HepG2 (cell line): ENCODE data around the gene PET100. TPM values are rescaled to one million over a fixed set of nuclear protein-coding genes. Genes with fewer than 3 reads are reported as not detected.

Source experiments
- ARID2 ChIP-seq: sonication (generic); formaldehyde crosslinking; IDR thresholded peaks from 2 replicates; pipeline ENCODE4 v1.8.1; 2022; ENCODE audit warnings: mild to moderate bottlenecking, missing genetic modification reagents, borderline replicate concordance
- DBP ChIP-seq: sonication (generic); formaldehyde crosslinking; IDR thresholded peaks from 2 replicates; pipeline ENCODE4 v1.4.0; 2020; ENCODE audit warnings: missing genetic modification reagents; ENCODE audit errors: not compliant biosample characterization
- ETV6 ChIP-seq: sonication (generic); formaldehyde crosslinking; conservative IDR thresholded peaks from 2 replicates; pipeline ENCODE4 v1.4.0; 2020; ENCODE audit warnings: missing genetic modification reagents
- HBP1 ChIP-seq: IDR thresholded peaks from 2 replicates; pipeline ENCODE4 v1.6.1; 2016; ENCODE audit warnings: low read depth, control low read depth
- HNF4G ChIP-seq, 2 experiments: sonication (generic) in 1 of 2; formaldehyde crosslinking in 1 of 2; IDR thresholded peaks; 2 replicates each; pipeline versions ENCODE4 v1.4.0 to v1.6.1; 2011 to 2020; ENCODE audit warnings: borderline replicate concordance in 2 of 2, low read depth in 2 of 2, mild to moderate bottlenecking in 2 of 2, low read length in 1 of 2, missing genetic modification reagents in 1 of 2, moderate library complexity in 1 of 2
- HNRNPL ChIP-seq: fragments of 200-400 bp; formaldehyde crosslinking; IDR thresholded peaks from 2 replicates; pipeline ENCODE4 v1.6.1; 2017; ENCODE audit warnings: mild to moderate bottlenecking, low read depth, low read length
- LRRFIP1 ChIP-seq: sonication (generic); formaldehyde crosslinking; conservative IDR thresholded peaks from 2 replicates; pipeline ENCODE4 v1.4.0; 2020; ENCODE audit warnings: missing genetic modification reagents
- RBFOX2 ChIP-seq: fragments of 200-400 bp; formaldehyde crosslinking; IDR thresholded peaks from 2 replicates; pipeline ENCODE4 v1.6.1; 2017; ENCODE audit warnings: low read depth, mild to moderate bottlenecking, low read length
- RBM22 ChIP-seq: fragments of 200-400 bp; formaldehyde crosslinking; optimal IDR thresholded peaks from 2 replicates; pipeline ENCODE3; 2017; ENCODE audit warnings: mild to moderate bottlenecking, low read length, moderate library complexity
- SIX1 ChIP-seq: sonication (generic); formaldehyde crosslinking; IDR thresholded peaks from 2 replicates; pipeline ENCODE4 v1.4.0; 2020; ENCODE audit warnings: missing genetic modification reagents, borderline replicate concordance
- SRY ChIP-seq: sonication (generic); formaldehyde crosslinking; IDR thresholded peaks from 2 replicates; pipeline ENCODE4 v1.8.0; 2022; ENCODE audit warnings: mild to moderate bottlenecking, missing genetic modification reagents
- SSRP1 ChIP-seq: IDR thresholded peaks from 2 replicates; pipeline ENCODE4 v1.6.1; 2016; ENCODE audit warnings: control low read depth
- TAF15 ChIP-seq: fragments of 200-400 bp; formaldehyde crosslinking; IDR thresholded peaks from one replicate; pipeline ENCODE4 v1.6.1; 2018; ENCODE audit warnings: mild to moderate bottlenecking, low read depth, low read length; ENCODE audit not compliant: poor library complexity, severe bottlenecking
- WIZ ChIP-seq: sonication (generic); formaldehyde crosslinking; IDR thresholded peaks from 2 replicates; pipeline ENCODE4 v1.5.1; 2020; ENCODE audit warnings: mild to moderate bottlenecking, missing genetic modification reagents
- ZBTB4 ChIP-seq: sonication (generic); formaldehyde crosslinking; IDR thresholded peaks from 2 replicates; pipeline ENCODE4 v1.4.0; 2020; ENCODE audit warnings: missing genetic modification reagents, mild to moderate bottlenecking, borderline replicate concordance
- ZNF3 ChIP-seq: IDR thresholded peaks from 2 replicates; pipeline ENCODE4 v1.7.0; 2017; ENCODE audit warnings: inconsistent platforms
- ZNF333 ChIP-seq: sonication (generic); formaldehyde crosslinking; IDR thresholded peaks from 2 replicates; pipeline ENCODE4 v1.4.0; 2020; ENCODE audit warnings: mild to moderate bottlenecking, missing genetic modification reagents, borderline replicate concordance
- ZNF34 ChIP-seq: sonication (generic); formaldehyde crosslinking; IDR thresholded peaks from 2 replicates; pipeline ENCODE4 v1.4.0; 2020; ENCODE audit warnings: mild to moderate bottlenecking, missing genetic modification reagents, borderline replicate concordance
- polyA plus RNA-seq, 8 experiments: library from polyadenylated mRNA; depleted of rRNA in 3 of 8; stranded (reverse) in 7 of 8; unstranded in 1 of 8; fragments of >200 nt; fragmentation: Illumina TruSeq in 4 of 8; extraction: Trizol in 4 of 8; gene quantifications; 2 replicates each; pipeline versions ENCODE4 v1.2.1 to v1.2.3, GENCODE V29; 2011 to 2016; ENCODE audit warnings: low read depth in 4 of 8, missing spikeins in 1 of 8, mixed read lengths in 1 of 8; ENCODE audit not compliant: insufficient read depth in 1 of 8
- total RNA-seq, 5 experiments: library from RNA; depleted of rRNA; stranded (reverse); fragments of >200 nt; fragmentation: Illumina TruSeq; extraction: Trizol; gene quantifications; 2 replicates each; pipeline ENCODE4 v1.2.3, GENCODE V29; 2016; ENCODE audit warnings: low read depth in 1 of 5

The PET100 gene
- total and polyA plus RNA-seq, 2 of the 13 experiments (the other 11 are each of a cell fraction or from before 2014, with no cell fraction given) = 22.3 to 66.5 TPM

- TF ChIP-seq ZBTB4 (CRISPR knock-in tag) (0 out of 2 replicates have a peak, but pooled peaks have one; percentile 28), SRY (CRISPR knock-in tag) (no peak), SIX1 (CRISPR knock-in tag) (no peak), ETV6 (CRISPR knock-in tag) (no peak), HNF4G (IDR thresholded peaks at IDR 0.05; ENCODE audit: borderline replicate concordance, low read depth, low read length) (no peak), HNF4G (CRISPR knock-in tag; IDR thresholded peaks at IDR 0.05; ENCODE audit: borderline replicate concordance, low read depth) (no peak), ZNF34 (no peak), HBP1 (CRISPR knock-in tag) (no peak), RBM22 (peak; percentile 88), ARID2 (no peak), ZNF333 (CRISPR knock-in tag) (no peak), SSRP1 (peak; percentile 19; the same call in 1 of the 2 replicates), HNRNPL (0 out of 2 replicates have a peak, but pooled peaks have one; percentile 17), DBP (CRISPR knock-in tag) (no peak), ZNF3 (CRISPR knock-in tag) (no peak), LRRFIP1 (CRISPR knock-in tag) (no peak), WIZ (CRISPR knock-in tag) (no peak), TAF15 (no peak), RBFOX2 (peak; percentile 23)
These were observed 10.7 kb upstream of the PET100 start (continued) for GRCh38 chr19:7618771-7619510.
